Stimulated activated naive B cell treated with anti-CD40 and anti-IgM and Interleukin-4, amounts not matched to agents 10 μg/mL and 1 μg/mL and 100 μg/mL, for 72 hours (primary cell): ENCODE measurements around the gene RUSF1.
A peak's percentile ranks its signal among the peaks of the same experiment; 100 is the strongest.
"Not testable (repeated sequence)": the region's sequence is repeated elsewhere in the genome, so short reads cannot be mapped to it uniquely, and the experiment has no call there.

Experiments used
- ATAC-seq, 2 donors: fragments of 150-1000 bp; cut with Tn5 transposase; replicated peaks; 2 replicates each; pipeline ENCODE4 v1.10.0; 2021; ENCODE audit warnings: moderate library complexity in 1 of 2
- DNase-seq: peaks from one replicate; pipeline ENCODE4 v3.0.0; 2021
- H3K27ac Mint-ChIP-seq: one replicate; pipeline ENCODE4 v1.8.0; 2022; ENCODE audit warnings: mild to moderate bottlenecking, mixed read lengths
- H3K27me3 Mint-ChIP-seq, 2 donors: one replicate each; pipeline ENCODE4 v1.8.0; 2022; ENCODE audit warnings: mixed read lengths in 2 of 2
- H3K36me3 Mint-ChIP-seq, 2 donors: one replicate each; pipeline ENCODE4 v1.8.0; 2022; ENCODE audit warnings: mixed read lengths in 2 of 2, mild to moderate bottlenecking in 1 of 2
- H3K4me1 Mint-ChIP-seq, 2 donors: one replicate each; pipeline ENCODE4 v1.8.0; 2022; ENCODE audit warnings: mixed read lengths in 2 of 2, mild to moderate bottlenecking in 1 of 2
- H3K4me3 Mint-ChIP-seq, 2 donors: one replicate each; pipeline ENCODE4 v1.8.0; 2022; ENCODE audit warnings: mild to moderate bottlenecking in 2 of 2, mixed read lengths in 2 of 2, moderate library complexity in 1 of 2
- H3K9me3 Mint-ChIP-seq, 2 donors: one replicate each; pipeline ENCODE4 v1.8.0; 2022; ENCODE audit warnings: mixed read lengths in 2 of 2, mild to moderate bottlenecking in 1 of 2

The RUSF1 gene

DNA sequence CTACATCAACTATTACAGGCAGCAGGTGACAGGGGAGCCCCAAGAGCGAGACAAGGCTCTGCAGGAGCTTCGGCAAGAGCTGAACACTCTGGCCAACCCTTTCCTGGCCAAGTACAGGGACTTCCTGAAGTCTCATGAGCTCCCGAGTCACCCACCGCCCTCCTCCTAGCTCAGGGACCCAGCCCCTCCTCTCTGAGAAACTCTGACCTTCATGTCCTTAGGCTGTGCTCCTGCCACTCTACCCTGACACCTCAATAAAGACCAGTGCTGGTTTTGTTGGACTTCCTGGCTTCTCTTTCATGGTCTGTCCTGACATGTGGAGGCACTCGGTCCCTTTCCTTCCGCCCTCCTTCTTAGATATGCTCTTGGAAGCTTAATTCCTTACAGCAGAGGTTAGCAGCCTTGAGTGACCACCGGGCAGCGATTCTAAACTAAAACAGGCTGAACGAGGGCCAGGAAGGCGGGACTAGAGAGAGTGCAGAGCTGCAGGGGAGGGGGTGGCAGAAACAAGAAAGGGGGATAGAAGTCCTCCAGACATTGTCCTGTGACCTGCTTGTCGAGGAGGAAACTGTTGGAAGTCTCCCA, 20.4 kb upstream of the RUSF1 start:
- H3K36me3 Mint-ChIP-seq = no peaks in the 10 kb centered on the region
- H3K4me3 Mint-ChIP-seq = peak overlapping the region in 1 of 2 donors; percentile 56
- no peak overlapping the region for H3K27ac Mint-ChIP-seq

DNA sequence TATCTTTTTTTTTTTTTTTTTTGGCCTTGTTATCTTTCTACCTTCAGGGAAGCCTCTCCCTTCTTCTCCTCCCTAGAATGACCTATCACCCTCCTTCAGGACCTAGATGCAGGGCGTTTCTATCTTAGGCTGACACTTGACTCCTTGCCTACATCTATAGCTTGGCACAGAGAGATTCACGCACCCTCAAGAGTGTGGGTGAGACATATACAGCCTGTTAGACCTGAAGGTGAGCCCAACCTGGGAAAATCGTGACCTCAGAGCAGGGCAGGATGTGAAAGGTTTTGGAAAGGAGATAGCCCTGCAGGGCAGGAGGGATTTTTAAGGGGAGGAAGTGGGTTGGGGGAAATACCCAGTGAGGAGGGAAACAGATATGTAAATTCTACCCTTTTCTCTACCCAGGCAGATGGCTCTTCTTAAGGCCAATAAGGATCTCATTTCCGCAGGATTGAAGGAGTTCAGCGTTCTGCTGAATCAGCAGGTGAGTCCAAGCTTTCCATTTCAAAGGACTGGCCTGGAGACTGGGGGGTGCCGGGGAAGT, 19.6 kb upstream of the RUSF1 start, which contains the start of gene AHSP:
TSS of gene AHSP (plus strand) at position 167 of the 541 bp plus-strand sequence. CDS start at position 407, 240 bp downstream.
- no peaks in the 10 kb centered on the region for H3K36me3 Mint-ChIP-seq
- peak; percentile 78 to 83 for ATAC-seq
- peak within 1 kb of the TSS; percentile 4 for H3K27ac Mint-ChIP-seq
- H3K4me3 Mint-ChIP-seq = peak within 1 kb of the TSS in 1 of 2 donors; percentile 56
- peaks cover 9 to 19% of the 10 kb centered on the region in 2 donors for H3K4me1 Mint-ChIP-seq
- no peaks in the 10 kb centered on the region for H3K9me3 Mint-ChIP-seq
- H3K27me3 Mint-ChIP-seq = peaks cover 22 to 25% of the 10 kb centered on the region in 2 donors
- DNase-seq = no peak

More for the DNA sequence above, 20.4 kb upstream of the RUSF1 start:
- DNase-seq (no peak), ATAC-seq (peak in 1 of 2 donors; percentile 20)
- Mint-ChIP-seq H3K4me1 (peaks cover 9 to 19% of the 10 kb centered on the region in 2 donors), H3K27me3 (peaks cover 22 to 25% of the 10 kb centered on the region in 2 donors), H3K9me3 (no peaks in the 10 kb centered on the region)

DNA sequence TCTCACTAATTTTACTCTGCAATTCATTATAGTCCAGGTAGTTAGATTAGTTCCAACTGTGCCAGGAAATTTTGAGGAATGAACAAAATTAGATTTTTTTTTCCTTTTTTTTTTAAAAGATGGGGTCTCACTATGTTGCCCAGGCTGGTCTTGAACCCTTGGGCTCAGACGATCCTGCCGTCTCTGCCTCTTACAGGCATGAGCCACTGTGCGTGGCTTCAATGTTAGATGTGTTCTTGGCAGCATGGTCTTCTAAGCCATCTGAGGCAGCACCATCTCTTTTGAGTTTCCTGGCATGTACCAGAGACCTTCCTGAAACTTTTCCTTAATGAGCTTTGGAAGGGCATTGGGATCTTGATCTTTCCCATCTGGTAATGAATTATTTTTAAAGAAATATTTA, 16.9 kb upstream of the RUSF1 start:
- Mint-ChIP-seq H3K27me3 (peaks cover 25 to 28% of the 10 kb centered on the region in 2 donors), H3K4me1 (peaks cover 9 to 19% of the 10 kb centered on the region in 2 donors), H3K9me3 (no peaks in the 10 kb centered on the region), H3K4me3 (no peak overlapping the region), H3K27ac (no peak overlapping the region), H3K36me3 (no peaks in the 10 kb centered on the region)
- DNase-seq (no peak), ATAC-seq (no peak)

DNA sequence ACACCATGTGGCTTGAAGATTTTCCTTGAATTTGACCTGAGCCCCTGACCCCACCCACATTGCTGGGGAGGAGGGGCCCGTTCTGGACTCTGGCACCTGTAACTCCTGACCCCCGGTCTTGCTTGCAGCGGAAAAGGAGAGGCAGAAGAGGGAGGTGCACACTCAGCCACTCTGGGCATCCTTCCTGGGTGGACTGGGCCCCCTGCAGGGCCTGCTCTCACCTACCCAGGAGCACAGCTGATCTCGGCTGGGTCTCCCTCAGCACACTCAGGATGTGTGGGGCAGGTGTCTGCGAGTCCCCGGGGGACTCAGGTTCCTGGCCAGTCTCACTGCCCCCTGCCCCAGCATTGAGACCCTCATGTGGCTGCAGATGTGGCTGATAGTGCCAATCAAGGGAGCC, 15.6 kb upstream of the RUSF1 start:
- H3K9me3 Mint-ChIP-seq, ATAC-seq, H3K4me3 Mint-ChIP-seq, H3K36me3 Mint-ChIP-seq, H3K27ac Mint-ChIP-seq, DNase-seq: not testable (repeated sequence)
- Mint-ChIP-seq H3K27me3 (peaks cover 14 to 19% of the 10 kb centered on the region in 2 donors), H3K4me1 (peaks cover 9 to 13% of the 10 kb centered on the region in 2 donors)

DNA sequence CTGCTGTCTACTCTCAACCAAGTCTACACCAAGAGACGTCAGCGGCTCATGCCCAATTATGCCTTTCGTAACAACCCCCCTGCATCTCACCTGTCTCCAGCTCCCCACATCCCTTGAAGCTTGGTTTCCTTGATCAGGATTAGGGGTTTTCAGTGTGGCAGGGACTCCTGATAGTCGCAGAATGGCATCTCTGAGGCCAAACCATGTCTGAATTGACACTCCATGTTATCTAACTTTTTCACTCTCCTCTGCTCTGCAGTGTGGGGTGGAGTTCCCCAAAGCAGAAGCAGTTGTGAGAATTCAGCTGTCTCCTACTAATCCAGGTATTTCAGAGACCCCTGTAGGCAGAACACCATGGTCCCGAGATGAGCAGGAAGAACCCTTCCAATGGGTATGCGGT, 13.9 kb upstream of the RUSF1 start:
- DNase-seq = no peak
- Mint-ChIP-seq H3K36me3 (peaks cover 5 to 7% of the 10 kb centered on the region in 2 donors), H3K4me3 (no peak overlapping the region), H3K4me1 (no peaks in the 10 kb centered on the region), H3K27ac (no peak overlapping the region), H3K27me3 (peaks cover 6 to 12% of the 10 kb centered on the region in 2 donors), H3K9me3 (peaks cover 0 to 4% of the 10 kb centered on the region in 2 donors)
- ATAC-seq = no peak

DNA sequence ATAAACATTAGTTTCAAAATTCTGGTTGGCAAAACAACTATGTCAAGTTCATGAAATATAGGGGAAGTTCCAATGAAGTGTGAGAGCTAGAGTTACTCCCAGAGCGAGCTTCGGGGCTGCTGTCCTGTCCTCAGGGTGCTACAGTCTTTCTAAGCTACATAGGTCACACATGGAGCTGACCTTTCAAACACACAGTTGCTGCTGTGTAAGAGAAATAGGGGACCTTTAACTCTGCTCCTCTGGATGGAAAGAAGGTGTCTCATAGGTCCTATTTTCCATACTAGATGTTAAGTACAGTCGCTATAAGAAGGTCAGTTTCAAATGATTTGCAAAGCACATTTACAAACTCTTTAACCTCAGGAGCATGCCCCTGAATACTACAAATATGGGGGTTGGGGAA, 13.2 kb upstream of the RUSF1 start:
- ATAC-seq (no peak), DNase-seq (no peak)
- H3K36me3 Mint-ChIP-seq = peaks cover 5 to 7% of the 10 kb centered on the region in 2 donors
- no peak overlapping the region for H3K27ac Mint-ChIP-seq
- peaks cover 7 to 16% of the 10 kb centered on the region in 2 donors for H3K27me3 Mint-ChIP-seq
- no peak overlapping the region for H3K4me3 Mint-ChIP-seq
- no peaks in the 10 kb centered on the region for H3K4me1 Mint-ChIP-seq
- H3K9me3 Mint-ChIP-seq = peaks cover 0 to 4% of the 10 kb centered on the region in 2 donors

DNA sequence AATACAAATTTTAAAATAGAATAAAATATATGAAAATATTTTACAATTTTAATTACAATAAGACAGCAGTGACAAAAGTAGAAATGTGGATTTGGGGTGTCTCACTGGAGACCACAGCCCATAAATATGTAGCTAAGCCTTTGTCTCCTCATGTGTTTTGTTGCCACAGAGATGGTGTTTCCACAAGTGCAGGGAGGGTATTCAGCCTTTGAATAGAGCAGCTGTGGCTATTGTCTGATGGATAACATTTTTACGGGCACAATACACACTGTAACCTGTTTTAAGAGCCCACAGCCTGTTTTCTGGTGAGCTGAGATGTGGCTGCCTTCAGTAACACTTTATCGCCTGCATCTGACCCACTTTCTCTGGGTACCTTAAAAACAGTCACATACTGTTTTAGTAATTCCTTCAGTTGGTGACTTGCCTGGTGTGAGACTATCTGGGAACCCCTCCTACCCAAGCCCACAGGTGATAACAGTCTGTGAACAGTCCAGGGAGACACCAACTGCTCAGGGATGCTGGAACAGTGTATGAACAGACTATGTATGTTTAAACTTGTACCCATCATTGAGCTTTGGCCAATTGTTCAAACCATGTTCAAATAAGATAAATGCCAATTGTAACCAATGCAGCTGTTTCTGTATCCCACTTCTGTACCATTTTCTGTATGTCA, 11.7 kb upstream of the RUSF1 start:
- peaks cover 0 to 4% of the 10 kb centered on the region in 2 donors for H3K9me3 Mint-ChIP-seq
- H3K4me1 Mint-ChIP-seq = no peaks in the 10 kb centered on the region
- ATAC-seq = no peak
- H3K36me3 Mint-ChIP-seq = peaks cover 5 to 7% of the 10 kb centered on the region in 2 donors
- no peak overlapping the region for H3K4me3 Mint-ChIP-seq
- H3K27me3 Mint-ChIP-seq = peaks cover 10 to 16% of the 10 kb centered on the region in 2 donors
- DNase-seq = no peak
- H3K27ac Mint-ChIP-seq = no peak overlapping the region

DNA sequence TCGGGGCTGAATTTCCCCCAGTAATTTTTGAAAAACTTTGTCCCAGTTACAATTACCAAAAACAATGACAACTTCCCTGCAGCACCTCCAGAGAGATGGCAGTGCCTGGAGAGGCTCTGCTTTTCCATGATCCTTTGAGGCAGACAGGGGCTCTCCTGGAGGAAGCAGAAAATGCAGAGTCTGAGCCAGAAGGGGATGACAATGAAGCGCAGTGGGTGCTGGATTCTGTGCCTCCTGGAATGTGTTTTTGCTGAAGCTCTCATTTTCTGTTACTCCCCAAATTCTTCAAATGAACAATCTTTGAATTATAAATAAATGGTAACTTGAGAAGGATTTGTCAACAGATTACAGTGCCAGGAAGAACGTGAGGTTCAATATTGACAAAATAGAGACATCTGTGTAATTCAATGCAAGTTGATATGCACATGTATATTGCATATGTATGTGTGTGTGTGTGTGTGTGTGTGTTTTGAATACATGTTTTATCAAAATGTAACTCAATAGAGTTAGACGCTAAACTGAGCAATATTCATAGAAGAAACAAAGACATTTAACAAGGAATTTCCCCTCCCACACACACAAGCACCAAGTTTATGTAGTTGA, 9.7 kb upstream of the RUSF1 start:
- peaks cover 5 to 7% of the 10 kb centered on the region in 2 donors for H3K36me3 Mint-ChIP-seq
- ATAC-seq (no peak), DNase-seq (no peak)
- no peaks in the 10 kb centered on the region for H3K4me1 Mint-ChIP-seq
- no peak overlapping the region for H3K27ac Mint-ChIP-seq
- no peak overlapping the region for H3K4me3 Mint-ChIP-seq
- peaks cover 10 to 16% of the 10 kb centered on the region in 2 donors for H3K27me3 Mint-ChIP-seq
- H3K9me3 Mint-ChIP-seq = peaks cover 0 to 4% of the 10 kb centered on the region in 2 donors

DNA sequence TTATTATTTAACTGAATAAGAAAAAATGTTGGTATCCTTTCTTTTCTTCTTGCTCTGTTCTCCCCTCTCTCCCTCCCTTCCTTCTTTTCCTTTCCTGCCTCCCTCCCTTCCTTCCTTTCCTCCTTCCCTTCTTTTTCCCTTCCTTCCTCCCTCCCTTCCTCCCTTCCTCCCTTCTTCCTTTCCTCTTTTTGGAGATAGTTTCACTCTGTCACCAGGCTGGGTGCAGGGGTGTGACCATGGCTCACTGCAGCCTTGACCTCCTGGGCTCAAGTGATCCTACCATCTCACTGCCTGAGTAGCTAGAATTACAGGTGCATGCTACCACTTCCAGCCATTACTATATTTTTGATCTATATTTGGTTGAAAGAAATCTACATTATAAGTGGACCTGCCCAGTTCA, 5.7 kb upstream of the RUSF1 start:
- Mint-ChIP-seq H3K9me3 (peaks cover 0 to 5% of the 10 kb centered on the region in 2 donors), H3K4me1 (peaks cover 11 to 18% of the 10 kb centered on the region in 2 donors), H3K4me3 (no peak overlapping the region), H3K27ac (no peak overlapping the region), H3K36me3 (peaks cover 6 to 10% of the 10 kb centered on the region in 2 donors), H3K27me3 (peaks cover 4 to 16% of the 10 kb centered on the region in 2 donors)
- ATAC-seq (no peak), DNase-seq (no peak)

DNA sequence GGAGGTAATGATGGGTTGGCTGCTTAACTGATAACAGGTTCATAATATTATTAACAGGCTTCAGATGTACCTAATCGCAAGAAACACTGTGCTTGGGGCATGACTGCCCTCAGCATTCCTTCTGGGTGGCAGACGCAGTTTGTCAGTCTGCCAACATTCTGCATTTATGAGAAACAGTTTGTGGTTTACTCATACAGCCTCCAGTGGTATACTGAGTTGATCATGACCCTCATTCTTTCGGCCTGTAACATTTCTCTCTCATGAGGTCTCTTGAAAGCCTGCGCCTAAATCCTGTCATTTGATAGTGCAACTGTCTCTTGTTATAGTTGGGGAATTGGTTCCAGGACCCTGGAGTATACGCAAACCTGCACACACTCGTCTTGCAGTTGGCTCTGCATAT, 4.9 kb upstream of the RUSF1 start:
- ATAC-seq = no peak
- no peak overlapping the region for H3K4me3 Mint-ChIP-seq
- peaks cover 0 to 5% of the 10 kb centered on the region in 2 donors for H3K9me3 Mint-ChIP-seq
- no peak for DNase-seq
- H3K27me3 Mint-ChIP-seq = peaks cover 4 to 15% of the 10 kb centered on the region in 2 donors
- peaks cover 12 to 23% of the 10 kb centered on the region in 2 donors for H3K4me1 Mint-ChIP-seq
- H3K36me3 Mint-ChIP-seq = peaks cover 6 to 10% of the 10 kb centered on the region in 2 donors
- no peak overlapping the region for H3K27ac Mint-ChIP-seq

DNA sequence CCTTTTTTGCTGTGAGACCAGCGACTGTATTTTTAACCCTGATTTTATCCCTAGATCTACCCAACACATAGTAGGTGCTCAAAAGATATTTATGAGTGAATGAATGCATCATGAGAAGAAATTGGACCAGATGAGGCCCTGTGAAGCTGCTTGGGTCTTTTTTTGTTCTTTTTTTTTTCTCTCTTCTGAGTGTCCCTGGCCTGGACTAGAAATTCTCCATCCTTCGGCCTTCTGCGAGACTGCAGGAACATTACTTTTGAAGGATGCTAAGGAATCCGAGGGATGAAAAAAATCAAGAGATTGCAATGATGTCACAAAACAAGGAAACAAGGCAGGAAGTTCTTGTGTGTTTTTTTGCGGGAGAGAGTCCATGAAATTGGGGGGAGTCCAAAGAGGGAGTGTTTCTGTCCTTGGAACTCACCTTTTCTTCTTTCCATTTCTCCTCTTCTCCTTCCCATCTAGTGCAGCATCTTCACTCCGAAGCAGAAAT, 560 bp upstream of the RUSF1 start:
- peak overlapping the region; percentile 90 for H3K27ac Mint-ChIP-seq
- ATAC-seq (no peak), DNase-seq (no peak)
- H3K4me1 Mint-ChIP-seq = peaks cover 27 to 56% of the 10 kb centered on the region in 2 donors
- H3K9me3 Mint-ChIP-seq = peaks cover 0 to 1% of the 10 kb centered on the region in 2 donors
- peaks cover 7 to 8% of the 10 kb centered on the region in 2 donors for H3K36me3 Mint-ChIP-seq
- no peaks in the 10 kb centered on the region for H3K27me3 Mint-ChIP-seq
- H3K4me3 Mint-ChIP-seq = peak overlapping the region; percentile 94 to 96

DNA sequence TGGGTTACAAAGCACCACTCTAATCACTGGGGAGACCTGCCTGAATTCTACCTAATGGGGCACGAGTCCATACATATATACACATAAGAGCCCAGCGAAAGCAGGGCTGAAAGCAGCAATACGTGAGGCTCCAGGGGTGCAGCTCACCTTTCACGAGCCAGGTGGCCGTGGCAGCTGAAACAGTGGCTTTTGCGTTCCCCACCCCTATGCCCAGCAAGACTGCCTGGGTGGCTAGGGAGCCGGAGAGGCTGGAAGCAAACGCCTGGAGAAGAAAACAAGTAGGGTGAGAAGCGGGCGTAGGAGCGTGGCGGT, 618 bp downstream of the RUSF1 start:
- Mint-ChIP-seq H3K9me3 (peaks cover 0 to 1% of the 10 kb centered on the region in 2 donors), H3K4me3 (peak overlapping the region; percentile 94 to 96), H3K36me3 (peaks cover 7 to 8% of the 10 kb centered on the region in 2 donors), H3K27ac (peak overlapping the region; percentile 90), H3K4me1 (peaks cover 29 to 56% of the 10 kb centered on the region in 2 donors), H3K27me3 (no peaks in the 10 kb centered on the region)
- ATAC-seq (peak in 1 of 2 donors; percentile 1), DNase-seq (no peak)

DNA sequence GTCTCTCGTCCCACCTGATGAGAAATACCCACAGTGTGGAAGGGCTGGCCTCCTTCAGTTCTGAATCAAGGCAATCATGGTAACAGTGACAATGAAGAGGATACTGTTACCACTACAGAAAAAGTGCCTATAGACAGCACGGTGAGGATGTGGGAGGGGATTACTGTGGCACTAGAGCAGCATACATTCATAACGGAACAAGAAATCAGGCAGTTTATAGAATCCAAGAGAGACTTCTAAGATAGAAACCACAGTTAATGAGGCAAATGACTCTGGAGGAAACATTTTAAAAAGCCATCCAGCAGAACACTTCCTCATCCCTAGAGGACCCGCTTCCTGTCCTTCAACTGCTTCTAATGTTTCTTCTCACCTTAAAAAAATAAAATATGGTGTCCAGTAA, 2.7 kb downstream of the RUSF1 start:
- H3K4me3 Mint-ChIP-seq = peak overlapping the region; percentile 49 to 68
- no peaks in the 10 kb centered on the region for H3K27me3 Mint-ChIP-seq
- ATAC-seq = peak; percentile 83 to 85

DNA sequence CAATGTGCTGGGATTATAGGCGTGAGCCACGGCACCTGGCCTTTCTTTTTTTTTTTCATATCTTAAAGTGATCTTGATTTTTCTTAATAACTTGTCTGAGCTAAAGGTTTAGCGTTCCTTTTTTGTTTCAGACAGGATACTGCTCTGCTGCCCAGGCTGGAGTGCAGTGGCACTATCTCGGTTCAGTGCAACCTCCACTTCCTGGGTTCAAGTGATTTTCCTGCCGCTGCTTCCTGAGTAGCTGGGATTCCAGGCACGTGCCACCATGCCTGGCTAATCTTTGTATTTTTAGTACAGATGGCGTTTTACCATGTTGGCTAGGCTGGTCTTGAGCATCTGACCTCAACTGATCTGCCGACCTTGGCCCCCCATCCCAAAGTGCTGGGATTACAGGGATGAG, 4.0 kb downstream of the RUSF1 start:
- no peak for DNase-seq
- no peaks in the 10 kb centered on the region for H3K27me3 Mint-ChIP-seq
- peaks cover 26 to 41% of the 10 kb centered on the region in 2 donors for H3K4me1 Mint-ChIP-seq
- H3K9me3 Mint-ChIP-seq = no peaks in the 10 kb centered on the region
- H3K4me3 Mint-ChIP-seq = no peak overlapping the region
- peaks cover 13% of the 10 kb centered on the region in 2 donors for H3K36me3 Mint-ChIP-seq
- no peak for ATAC-seq
- no peak overlapping the region for H3K27ac Mint-ChIP-seq

More for the DNA sequence above, 2.7 kb downstream of the RUSF1 start:
- peak; percentile 21 for DNase-seq
- Mint-ChIP-seq H3K9me3 (peaks cover 0 to under 1% of the 10 kb centered on the region in 2 donors), H3K36me3 (peaks cover 8 to 9% of the 10 kb centered on the region in 2 donors), H3K4me1 (peaks cover 30 to 53% of the 10 kb centered on the region in 2 donors), H3K27ac (peak overlapping the region; percentile 82)
